Lower leg skin (tissue), 4 donors: ENCODE measurements around the gene UXT. TPM values are rescaled to one million over a fixed set of nuclear protein-coding genes. Genes with fewer than 3 reads are reported as not detected.
A peak's percentile ranks its signal among the peaks of the same experiment; 100 is the strongest.

Source experiments
- DNase-seq, 2 donors: peaks; one replicate each; pipeline ENCODE4 v3.0.0-alpha.2; 2019; ENCODE audit warnings: low spot score in 2 of 2
- H3K4me3 ChIP-seq: fragments of 200-600 bp; sonication (generic); 2 replicates; pipeline ENCODE4 v1.5.1; 2017; ENCODE audit warnings: mild to moderate bottlenecking, low read depth; ENCODE audit not compliant: poor library complexity, severe bottlenecking
- CTCF ChIP-seq, 3 donors: fragments of 450-650 bp; IDR thresholded peaks; one replicate each; pipeline ENCODE4 v1.5.1; 2016; ENCODE audit warnings: antibody characterized with exemption in 3 of 3, mild to moderate bottlenecking in 3 of 3, moderate library complexity in 2 of 3
- POLR2A ChIP-seq, 2 donors: fragments of 450-650 bp; IDR thresholded peaks; one replicate each; pipeline ENCODE4 v1.6.1; 2016 to 2017; ENCODE audit warnings: antibody characterized with exemption in 2 of 2, mild to moderate bottlenecking in 1 of 2, moderate library complexity in 1 of 2
- WGBS, 2 donors: methylation state at CpG; one replicate each; pipeline ENCODE4 v1.1.5; 2018; 5-methylcytosine and 5-hydroxymethylcytosine counted together
- intact Hi-C: fragments of 100-400 bp; cut with DNase I; formaldehyde crosslinking; loops from one replicate; pipeline ENCODE4 v1.15.0; 2023; ENCODE audit warnings: low total_unique reads
- total RNA-seq, 4 donors: library from RNA; depleted of rRNA; stranded (reverse); fragments of >200 nt; gene quantifications; one replicate each; pipeline ENCODE4 v1.1.0, GENCODE V29; 2016

Gene UXT
- total RNA-seq: 100 to 1,000 TPM in 3 of 4 donors, 10 to 100 TPM in 1; 95.7 to 190 (median 125) TPM

GRCh38 chrX:47658684-47659420, at the start of gene UXT:
Gene UXT (minus strand): TSS chrX:47659180. CDS start chrX:47658927, 253 bp downstream.
- peak; percentile 89 to 98 for DNase-seq
- intact Hi-C loops: no loop called here
- H3K4me3 ChIP-seq: peak within 1 kb of the TSS; percentile 50
- WGBS, 2 donors: 0 to 36% methylated on average over 18 to 52 of the region's 54 CpGs
- TF ChIP-seq POLR2A (IDR thresholded peaks at IDR 0.05) (no peak), CTCF (IDR thresholded peaks at IDR 0.05) (no peak)

- intact Hi-C loops: no loop called here
- H3K4me3 ChIP-seq: no peak overlapping the region
- TF ChIP-seq CTCF (IDR thresholded peaks at IDR 0.05): no peak
- no peak for TF ChIP-seq POLR2A (IDR thresholded peaks at IDR 0.05)
- 48 to 55% methylated on average over 7 of the region's 7 CpGs for WGBS, 2 donors
- DNase-seq: no peak
Observed at GRCh38 chrX:47707031-47707780, 48.2 kb upstream of the UXT start.

GRCh38 chrX:47706575-47706974, 47.6 kb upstream of the UXT start:
- no peak overlapping the region for H3K4me3 ChIP-seq
- TF ChIP-seq POLR2A (IDR thresholded peaks at IDR 0.05) (no peak), CTCF (IDR thresholded peaks at IDR 0.05) (no peak)
- DNase-seq: no peak
- intact Hi-C loops: no loop called here
- 76 to 80% methylated on average over 3 of the region's 3 CpGs for WGBS, 2 donors

GRCh38 chrX:47704736-47705135, 45.8 kb upstream of the UXT start:
- WGBS, 2 donors: 65% methylated on average over 5 of the region's 5 CpGs
- intact Hi-C loops: no loop called here
- H3K4me3 ChIP-seq: no peak overlapping the region
- no peak for TF ChIP-seq POLR2A (IDR thresholded peaks at IDR 0.05)
- TF ChIP-seq CTCF (IDR thresholded peaks at IDR 0.05): no peak
- DNase-seq: no peak

GRCh38 chrX:47697181-47697580, 38.2 kb upstream of the UXT start:
- WGBS, 2 donors: 62 to 71% methylated on average over 1 of the region's 1 CpG
- intact Hi-C loops: no loop called here
- DNase-seq: no peak
- no peak overlapping the region for H3K4me3 ChIP-seq
- no peak for TF ChIP-seq POLR2A (IDR thresholded peaks at IDR 0.05)
- no peak for TF ChIP-seq CTCF (IDR thresholded peaks at IDR 0.05)
